ENCODE results near the gene FOXN3.

Gene FOXN3

DNA sequence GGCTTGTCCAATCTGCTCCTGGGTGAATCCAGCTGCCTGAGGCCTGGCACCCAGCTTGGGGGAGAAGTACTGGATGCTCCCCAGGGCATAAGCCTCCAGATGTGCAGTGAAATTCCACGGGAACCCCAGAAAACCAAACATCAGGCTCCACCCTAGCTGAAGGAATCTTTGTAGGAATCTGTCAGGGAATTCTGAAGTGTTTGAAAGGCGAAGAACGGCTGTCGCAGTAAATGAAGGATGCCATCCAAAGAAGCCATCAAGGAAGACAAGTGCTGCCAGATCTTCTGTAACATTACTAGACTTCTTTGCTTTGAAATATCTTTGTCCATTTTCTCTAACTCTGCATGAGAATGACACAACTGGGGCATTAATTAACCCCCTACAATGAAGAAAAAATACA, 219.4 kb downstream of the FOXN3 start:
- DNase-seq (ENCODE audit: low read depth), result no peak

GRCh38 chr14:89196545-89196944, 220.5 kb downstream of the FOXN3 start:
- no peak for DNase-seq (ENCODE audit: low read depth)

- DNase-seq (ENCODE audit: low read depth), result no peak
Measured at GRCh38 chr14:89194376-89194775, 222.7 kb downstream of the FOXN3 start.

DNA sequence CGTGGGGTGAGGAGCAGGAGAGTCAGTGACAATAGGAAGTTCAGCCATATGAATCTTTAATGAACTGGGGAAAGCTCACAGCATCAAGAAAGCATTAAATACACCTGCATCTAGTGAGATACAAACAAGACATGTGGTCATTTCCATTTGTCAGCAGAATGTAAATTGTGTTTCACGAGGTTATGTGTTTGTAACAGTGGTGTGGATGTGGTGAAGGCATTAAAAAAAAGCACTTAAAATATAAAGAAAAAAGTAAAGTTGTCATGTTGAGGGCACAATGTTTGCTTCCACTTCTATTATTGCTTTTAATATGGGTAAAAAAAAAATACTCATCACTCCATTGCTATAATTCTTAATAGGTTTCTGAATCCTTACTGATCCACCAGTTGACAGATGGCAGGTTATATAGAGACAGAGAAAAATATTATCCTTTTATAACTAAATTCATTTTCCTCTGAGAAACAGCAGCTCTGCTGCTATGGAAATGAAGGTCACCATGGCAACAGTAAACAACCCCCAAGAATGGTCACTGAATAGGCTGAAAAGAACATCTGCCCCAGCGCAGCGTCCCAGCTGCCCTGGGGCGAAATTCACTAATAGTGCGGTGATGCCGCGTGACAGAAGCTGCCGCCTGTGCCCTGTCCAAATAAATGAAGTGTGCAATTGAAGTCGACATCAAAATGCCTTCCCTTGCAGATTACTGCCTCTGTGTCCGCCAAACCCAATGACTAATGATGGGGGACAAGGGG, 226.1 kb downstream of the FOXN3 start:
- no peak for DNase-seq (ENCODE audit: low read depth)

GRCh38 chr14:89188492-89188891, 228.5 kb downstream of the FOXN3 start:
- DNase-seq (ENCODE audit: low read depth), result no peak

DNA sequence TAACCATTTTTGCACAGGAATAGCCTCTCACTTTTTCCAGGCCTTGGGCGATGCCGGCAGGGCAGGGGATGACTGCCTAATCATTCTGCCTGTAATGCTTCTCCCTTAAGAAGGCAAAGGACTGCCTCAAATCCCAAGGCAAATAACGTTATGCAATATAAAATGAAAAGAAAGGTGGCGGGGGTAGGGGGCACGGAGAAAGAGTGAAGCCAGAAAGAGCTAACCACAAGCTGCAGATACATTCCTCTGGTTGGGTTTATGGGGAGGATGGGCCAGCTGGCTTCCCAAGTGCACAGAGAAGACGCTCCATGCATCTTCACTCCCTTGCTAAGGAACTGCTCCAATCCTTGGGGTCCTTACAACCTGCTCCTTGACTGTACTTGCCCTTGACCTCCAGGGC, 229.5 kb downstream of the FOXN3 start:
- no peak for DNase-seq (ENCODE audit: low read depth)

DNA sequence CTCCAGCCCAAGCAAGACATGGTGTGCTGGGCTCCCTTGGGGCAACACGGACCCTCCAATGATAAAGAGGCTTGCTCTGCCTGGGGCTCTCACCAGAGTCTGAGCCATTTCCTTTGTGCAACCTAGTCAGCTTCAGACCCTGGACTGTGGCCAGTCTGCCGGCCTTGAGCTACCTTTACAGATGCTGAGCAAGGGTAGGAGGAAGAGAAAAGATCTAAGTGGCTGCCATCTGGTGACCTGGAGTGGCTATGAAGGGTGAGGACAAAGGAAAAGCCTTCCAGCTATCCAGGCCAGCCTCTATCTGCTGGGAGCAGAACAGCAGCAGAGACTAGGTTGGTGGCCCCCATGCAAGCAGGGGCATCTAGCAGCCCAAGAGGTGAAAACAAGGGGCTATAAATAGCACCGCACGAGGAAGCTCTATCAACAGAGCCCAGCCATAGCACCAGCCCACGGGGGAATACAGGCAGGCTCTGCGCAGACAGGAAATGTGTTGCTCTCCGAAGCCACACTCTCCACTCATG, 230.1 kb downstream of the FOXN3 start:
- DNase-seq (ENCODE audit: low read depth), result no peak

- DNase-seq (ENCODE audit: low read depth), result no peak
Measured at GRCh38 chr14:89185919-89186855, 230.8 kb downstream of the FOXN3 start.

DNA sequence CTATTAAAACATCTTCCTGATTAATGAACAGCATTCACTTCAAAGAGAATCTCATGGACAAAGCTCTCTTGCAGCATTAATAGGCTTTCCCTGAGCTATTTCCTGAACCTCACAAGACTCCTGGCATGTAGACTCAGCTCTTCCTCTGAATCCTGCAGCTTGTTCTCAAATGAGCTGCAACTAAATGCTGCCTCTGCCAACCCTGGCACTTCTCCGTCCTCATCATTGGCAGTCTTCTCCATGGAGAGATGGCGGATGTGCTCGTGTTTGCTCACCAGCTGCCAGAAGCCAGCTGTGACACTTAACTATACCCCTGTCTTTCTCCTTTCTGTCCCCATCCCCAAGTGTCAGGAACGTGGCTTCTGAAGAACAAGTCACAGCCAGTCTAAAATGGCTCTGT, 232.1 kb downstream of the FOXN3 start:
- DNase-seq (ENCODE audit: low read depth), result no peak

- DNase-seq (ENCODE audit: low read depth), result no peak
Measured at GRCh38 chr14:89182326-89182725, 234.7 kb downstream of the FOXN3 start.

- DNase-seq (ENCODE audit: low read depth), result no peak
Measured at GRCh38 chr14:89180546-89180945, 236.5 kb downstream of the FOXN3 start.

DNA sequence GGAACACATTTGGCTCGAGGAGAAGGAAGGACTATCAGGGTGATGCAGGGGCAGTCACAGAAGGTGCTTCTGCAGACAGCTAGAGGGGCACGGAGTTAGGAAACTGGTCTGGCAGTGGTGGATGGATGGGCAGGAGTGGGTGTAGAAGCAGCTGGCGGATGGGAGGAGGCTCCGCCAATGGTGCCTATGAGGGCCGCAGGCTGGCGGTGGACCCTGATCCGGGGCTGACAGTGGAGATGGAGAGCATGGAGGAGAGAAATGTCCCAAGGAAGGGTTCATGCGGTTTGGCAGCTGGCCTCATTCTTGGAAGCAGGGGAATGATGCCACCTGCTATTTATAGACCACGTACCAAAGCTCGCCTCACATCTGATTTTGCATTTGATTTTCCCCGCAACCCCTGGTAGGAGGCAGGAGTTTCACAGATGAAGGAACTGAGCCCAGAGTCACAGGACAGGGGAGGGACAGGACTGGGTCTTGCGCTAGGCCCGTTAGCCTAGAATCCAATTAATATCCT, 237.1 kb downstream of the FOXN3 start:
- DNase-seq (ENCODE audit: low read depth), result no peak

GRCh38 chr14:89178800-89179535, 238.1 kb downstream of the FOXN3 start:
- no peak for DNase-seq (ENCODE audit: low read depth)

- no peak for DNase-seq (ENCODE audit: low read depth)
Measured at GRCh38 chr14:89178376-89178775, 238.7 kb downstream of the FOXN3 start.

DNA sequence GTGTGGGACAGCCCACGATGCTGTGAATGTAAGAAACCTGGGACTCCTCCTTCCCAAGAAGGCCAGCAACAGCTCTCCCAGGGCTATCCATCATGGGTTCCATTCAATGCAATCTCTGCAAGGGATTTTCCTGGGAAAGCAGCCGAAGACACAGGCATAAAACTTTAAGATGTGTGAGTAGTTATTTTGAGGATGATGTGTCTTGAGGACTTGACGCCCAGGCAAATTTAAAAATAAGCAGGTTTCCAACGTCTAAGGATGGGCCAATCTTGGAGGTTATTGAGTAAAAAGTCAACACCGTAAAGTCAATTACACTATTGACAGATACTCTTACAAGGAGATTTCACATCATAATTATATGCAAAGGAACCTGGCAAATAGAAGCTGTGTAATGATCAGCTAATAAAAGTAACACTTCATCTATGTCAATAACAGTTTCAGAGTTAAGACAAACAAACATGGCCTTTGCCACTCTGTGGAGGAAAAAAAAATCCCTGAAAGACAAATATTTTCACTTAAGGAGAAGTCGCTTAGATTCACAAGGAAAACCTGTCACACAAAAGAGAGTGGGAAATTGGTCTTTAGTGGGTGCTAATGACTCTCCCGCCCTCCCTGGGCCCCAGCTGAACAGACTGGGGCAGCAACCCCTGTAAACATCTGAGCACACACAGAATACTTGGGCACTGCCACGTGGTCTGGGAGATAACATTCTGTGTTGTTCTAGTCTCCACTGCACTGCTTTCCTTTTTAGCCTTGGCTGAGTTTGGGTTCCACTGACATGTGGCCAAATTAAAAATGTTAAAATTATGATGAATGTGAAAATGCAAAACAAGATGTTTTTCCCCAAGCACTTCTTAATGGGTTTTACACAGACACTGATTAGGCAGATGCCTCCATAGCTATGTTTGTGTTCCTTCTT, 240.9 kb downstream of the FOXN3 start:
- no peak for DNase-seq (ENCODE audit: low read depth)

- no peak for DNase-seq (ENCODE audit: low read depth)
Measured at GRCh38 chr14:89171628-89172027, 245.4 kb downstream of the FOXN3 start.

DNA sequence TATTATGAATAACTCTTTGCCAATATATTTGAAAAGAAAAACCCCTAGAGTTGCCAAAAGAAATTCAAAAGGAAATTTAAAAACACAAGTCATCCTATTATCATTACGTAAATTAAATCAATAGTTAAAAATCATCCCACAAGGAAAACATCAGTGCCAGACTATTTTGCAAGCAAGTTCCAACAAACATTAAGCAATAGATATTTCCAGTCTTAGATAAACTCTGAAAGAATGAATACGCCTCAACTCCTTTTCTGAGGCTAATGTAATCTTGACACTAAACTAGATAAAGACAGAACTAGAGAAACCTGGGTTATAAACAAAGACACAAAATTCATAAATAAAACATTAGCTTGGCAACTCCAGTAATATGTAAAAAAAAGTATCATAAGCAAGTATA, 245.9 kb downstream of the FOXN3 start:
- DNase-seq (ENCODE audit: low read depth), result no peak

DNA sequence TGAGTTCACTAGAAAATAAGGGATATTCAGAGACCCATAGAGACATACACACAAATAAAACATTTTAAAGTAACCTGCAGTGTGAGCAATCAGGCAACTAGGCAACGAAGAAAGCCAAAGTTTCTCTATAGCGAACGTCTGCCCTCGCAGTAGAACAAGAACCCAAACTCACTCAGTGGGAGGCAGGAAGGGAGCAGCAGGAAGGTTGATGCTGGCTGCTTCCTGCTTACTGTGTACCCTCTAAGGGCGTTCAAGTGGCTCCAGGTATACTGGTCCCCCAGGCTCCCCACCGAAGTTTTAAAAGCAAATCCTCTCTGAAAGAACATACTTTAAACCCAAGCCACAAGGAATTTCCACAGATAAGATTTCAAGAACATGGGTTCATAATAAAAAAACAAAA, 249.3 kb downstream of the FOXN3 start:
- DNase-seq (ENCODE audit: low read depth), result no peak

- no peak for DNase-seq (ENCODE audit: low read depth)
Measured at GRCh38 chr14:89166633-89167032, 250.4 kb downstream of the FOXN3 start.

DNA sequence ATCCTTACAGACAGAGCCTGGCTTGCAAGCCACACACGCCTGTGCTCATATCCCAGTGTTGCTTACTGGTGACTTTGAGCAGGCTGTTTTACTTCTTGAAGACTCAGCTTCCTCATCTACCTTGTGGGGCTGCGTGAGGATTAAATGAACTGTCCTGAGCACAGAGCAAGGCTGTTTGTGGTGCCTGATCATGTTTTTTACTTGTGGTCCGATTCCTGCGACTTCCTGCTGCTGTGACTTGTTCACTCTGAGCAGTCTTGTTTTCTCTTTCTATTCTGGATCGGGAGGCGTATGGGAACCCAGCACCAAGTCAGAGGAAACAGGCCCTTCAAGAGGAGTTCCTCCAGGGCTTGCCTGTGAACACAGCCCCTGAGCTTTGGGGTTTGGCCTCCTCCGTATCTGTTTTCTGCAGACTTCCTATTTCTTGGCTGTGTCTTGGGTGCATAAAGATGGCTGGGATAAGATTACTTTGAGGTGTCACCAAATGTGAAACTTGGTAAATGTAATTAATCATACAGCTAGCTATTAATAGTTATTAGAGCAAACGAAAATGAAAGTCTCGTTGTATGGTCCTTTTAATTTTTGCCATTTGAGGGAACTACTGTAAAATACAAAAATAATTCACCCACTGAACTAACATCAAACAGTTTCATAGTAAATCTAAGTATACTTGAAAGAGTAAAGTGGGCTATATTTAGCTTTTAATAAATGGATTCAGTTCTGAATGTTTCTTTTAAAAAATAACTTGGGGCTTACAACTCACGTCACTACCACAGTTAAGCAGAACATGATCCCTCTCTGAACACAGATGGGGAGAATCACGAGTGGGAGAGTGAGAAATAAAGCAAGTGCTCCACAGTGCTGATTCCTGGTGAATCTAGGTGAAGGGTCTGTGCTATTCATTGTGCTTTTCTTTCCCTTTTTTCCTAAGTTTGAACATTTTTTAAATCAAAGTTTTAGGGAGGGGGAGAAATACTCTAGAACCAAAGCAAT, 251.5 kb downstream of the FOXN3 start:
- no peak for DNase-seq (ENCODE audit: low read depth)
